ENCODE data around the gene TAF8.
A peak's percentile ranks its signal among the peaks of the same experiment; 100 is the strongest.
"Not testable (repeated sequence)": the region's sequence is repeated elsewhere in the genome, so short reads cannot be mapped to it uniquely, and the experiment has no call there.

TAF8 gene, protein sequence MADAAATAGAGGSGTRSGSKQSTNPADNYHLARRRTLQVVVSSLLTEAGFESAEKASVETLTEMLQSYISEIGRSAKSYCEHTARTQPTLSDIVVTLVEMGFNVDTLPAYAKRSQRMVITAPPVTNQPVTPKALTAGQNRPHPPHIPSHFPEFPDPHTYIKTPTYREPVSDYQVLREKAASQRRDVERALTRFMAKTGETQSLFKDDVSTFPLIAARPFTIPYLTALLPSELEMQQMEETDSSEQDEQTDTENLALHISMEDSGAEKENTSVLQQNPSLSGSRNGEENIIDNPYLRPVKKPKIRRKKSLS

DNA sequence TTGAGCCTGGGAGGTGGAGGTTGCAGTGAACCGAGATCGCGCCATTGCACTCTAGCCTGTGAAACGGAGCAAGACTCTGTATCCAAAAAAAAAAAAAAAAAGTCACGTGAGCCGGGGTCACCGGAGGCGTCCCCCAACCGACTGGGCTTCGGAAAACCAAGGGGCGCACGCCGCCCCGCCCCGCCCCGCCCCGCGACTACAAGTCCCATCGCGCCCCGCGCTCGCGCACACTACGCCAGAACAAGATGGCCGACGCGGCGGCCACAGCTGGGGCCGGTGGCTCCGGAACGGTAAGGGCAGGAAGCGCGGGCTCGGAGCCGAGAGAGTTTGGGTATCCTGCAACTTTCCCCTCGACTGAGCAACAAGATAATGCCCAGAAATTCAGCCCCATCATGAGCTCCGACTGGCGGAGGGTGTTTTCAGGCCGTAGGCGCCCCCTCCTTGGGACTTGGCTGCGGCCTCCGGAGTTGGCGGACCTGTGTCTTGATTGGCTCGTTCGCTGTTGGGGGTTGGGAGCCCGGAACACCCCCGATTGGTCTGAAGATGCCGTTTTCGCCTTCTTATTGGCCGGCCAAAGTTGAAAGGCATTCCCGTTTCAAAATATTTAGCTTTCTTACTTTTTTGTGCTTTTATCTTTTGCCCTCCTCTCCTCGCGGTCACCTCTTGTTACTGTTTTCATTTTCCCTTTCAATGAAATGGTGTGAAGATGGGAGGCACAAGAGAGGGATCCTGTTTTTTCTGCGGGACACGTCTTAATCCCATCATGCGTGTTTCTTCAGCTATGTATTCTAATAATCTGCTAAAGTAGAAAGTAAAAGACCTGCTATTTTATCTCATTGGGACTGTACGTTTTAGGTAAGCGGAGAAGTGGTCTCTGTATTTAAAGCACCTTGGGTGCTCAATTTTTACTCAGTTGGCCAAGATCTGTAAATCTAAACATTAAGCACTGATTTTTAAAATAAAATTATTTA, at the start of gene TAF8:
TAF8 (plus strand) TSS at position 228 of the 971 bp plus-strand sequence; CDS start at position 246, 18 bp downstream.
- peak; percentile 60 for DNase-seq

- no peak for DNase-seq
These were observed 48.8 kb upstream of the TAF8 start for GRCh38 chr6:42001506-42001905.

- DNase-seq = not testable (repeated sequence)
These were observed 46.7 kb upstream of the TAF8 start for GRCh38 chr6:42003658-42004057.

- DNase-seq = no peak
These were observed 42.8 kb upstream of the TAF8 start for GRCh38 chr6:42007286-42008137.

- not testable (repeated sequence) for DNase-seq
These were observed 42.2 kb upstream of the TAF8 start for GRCh38 chr6:42008138-42008528.

- DNase-seq = no peak
These were observed 40.5 kb upstream of the TAF8 start for GRCh38 chr6:42009844-42010184.

- DNase-seq = no peak
These were observed 40.0 kb upstream of the TAF8 start for GRCh38 chr6:42010185-42010891.

GRCh38 chr6:42010909-42011308, 39.4 kb upstream of the TAF8 start:
- no peak for DNase-seq

- DNase-seq = no peak
These were observed 37.7 kb upstream of the TAF8 start for GRCh38 chr6:42012501-42013133.

GRCh38 chr6:42013134-42013516, 37.2 kb upstream of the TAF8 start:
- no peak for DNase-seq

DNA sequence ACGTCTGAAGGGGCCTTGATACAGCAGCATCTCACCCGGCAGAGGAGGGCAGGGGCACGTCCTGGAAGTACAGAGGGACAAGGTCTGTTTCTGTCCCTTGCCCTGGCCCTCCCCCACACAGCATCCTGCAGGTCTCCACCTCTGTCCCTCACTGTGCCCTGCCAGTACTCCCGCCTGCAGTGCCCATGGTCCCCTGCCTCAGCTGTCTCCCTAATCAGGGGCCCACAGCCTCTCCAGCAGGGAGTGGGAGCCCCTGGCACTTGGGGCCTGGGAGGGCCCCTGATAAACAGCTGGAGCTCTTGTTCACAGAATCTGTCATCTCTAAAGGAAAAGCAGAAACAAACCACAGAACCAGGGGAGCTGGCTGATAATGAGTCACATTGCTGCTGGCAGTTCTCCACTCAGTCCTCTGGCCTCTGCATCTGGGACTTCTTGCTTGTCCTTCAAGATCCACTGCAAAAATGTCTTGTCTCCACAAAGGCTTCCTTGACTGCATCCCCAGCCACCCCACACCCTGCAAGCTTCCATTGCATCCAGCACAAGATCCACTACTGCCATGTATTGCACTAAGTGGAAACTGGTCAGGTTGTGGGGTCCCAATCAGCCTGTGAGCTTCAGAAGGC, 33.2 kb upstream of the TAF8 start:
- peak; percentile 0 for DNase-seq

DNA sequence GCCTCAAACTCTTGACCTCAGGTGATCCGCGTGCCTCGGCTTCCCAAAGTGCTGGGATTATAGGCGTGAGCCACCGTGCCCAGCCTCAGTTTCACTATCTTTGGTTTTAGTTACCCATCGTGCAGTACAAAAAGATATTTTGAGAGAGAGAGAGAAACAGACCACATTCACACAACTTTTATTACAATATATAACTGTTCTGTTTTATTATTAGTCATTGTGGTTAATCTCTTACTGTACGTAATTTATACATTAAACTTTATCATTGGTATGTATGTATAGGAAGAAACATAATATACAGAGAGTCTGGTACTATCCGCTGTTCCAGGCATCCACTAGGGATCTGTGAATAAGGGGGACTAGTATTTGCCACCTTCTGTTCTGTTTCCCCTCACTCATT, 29.4 kb upstream of the TAF8 start:
- no peak for DNase-seq

DNA sequence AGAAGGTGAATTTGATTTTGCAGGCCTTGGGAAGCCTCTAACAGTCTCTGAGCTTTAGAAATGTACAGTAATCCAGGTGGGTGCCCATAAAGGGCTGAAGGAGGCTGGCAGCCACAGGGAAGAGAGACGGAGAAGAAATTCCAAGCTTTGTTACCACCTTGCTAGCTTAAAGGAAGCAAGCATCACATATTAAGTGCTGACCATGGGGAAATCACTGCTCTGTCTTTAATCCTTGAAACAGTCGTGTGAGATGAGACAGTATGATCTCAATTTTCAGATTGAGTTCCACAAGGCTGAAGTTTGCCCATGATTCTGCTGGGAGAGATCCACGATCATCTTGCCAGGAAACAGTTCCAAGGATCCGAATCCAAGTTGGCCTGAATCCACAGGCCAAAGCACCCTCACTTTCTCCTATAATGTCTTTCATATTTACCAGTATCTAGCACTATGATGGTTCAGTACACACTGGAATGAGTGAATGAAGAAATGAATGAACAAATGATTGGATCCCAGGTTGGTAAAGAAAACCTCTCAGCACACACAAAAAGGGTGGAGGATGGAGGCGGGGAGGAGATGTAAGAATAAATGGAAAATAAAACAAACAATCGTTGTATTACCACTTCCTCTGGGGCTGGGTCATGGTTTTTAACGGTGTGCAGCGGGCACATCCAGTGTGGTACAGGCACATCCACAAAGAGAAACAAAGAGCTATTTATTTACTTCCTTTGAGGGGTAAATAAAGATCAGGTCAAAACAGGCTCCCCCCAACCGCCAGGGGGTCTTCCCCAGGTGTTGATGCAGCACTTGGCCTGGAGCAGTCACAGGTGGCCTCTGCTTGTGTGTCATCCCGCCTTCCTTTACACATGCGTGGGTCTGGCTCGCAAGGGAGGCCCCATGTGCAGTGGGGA, 28.2 kb upstream of the TAF8 start:
- no peak for DNase-seq

DNA sequence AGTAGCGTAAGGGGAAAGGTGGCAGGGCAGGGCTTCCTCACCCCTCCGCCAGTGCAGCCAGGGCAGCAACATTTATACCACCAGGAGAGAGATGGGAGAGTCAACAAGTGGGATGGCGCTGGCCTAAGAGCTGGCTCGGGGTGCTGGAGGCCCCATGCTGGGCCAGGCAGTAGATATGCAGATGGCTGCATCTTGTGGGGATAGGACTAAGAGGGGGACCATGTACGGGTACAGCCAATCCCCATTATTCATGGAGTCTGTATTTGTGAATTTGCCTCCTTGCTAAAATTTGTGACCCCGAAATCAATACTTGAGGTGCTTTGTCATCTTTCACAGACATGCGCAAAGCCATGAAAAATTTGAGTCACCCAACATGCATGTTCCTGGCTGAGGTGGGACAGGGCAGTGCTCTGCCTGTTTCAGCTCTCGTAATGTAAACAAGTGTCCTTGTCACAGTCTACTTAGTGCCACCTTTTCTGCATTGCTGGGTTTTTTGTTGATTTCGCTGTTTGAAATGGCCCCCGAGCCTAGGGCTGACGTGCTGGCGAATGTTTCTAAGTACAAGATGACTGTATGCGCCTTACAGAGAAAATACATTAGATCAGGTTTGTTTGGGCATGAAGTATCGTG, 27.5 kb upstream of the TAF8 start:
- DNase-seq = no peak

DNA sequence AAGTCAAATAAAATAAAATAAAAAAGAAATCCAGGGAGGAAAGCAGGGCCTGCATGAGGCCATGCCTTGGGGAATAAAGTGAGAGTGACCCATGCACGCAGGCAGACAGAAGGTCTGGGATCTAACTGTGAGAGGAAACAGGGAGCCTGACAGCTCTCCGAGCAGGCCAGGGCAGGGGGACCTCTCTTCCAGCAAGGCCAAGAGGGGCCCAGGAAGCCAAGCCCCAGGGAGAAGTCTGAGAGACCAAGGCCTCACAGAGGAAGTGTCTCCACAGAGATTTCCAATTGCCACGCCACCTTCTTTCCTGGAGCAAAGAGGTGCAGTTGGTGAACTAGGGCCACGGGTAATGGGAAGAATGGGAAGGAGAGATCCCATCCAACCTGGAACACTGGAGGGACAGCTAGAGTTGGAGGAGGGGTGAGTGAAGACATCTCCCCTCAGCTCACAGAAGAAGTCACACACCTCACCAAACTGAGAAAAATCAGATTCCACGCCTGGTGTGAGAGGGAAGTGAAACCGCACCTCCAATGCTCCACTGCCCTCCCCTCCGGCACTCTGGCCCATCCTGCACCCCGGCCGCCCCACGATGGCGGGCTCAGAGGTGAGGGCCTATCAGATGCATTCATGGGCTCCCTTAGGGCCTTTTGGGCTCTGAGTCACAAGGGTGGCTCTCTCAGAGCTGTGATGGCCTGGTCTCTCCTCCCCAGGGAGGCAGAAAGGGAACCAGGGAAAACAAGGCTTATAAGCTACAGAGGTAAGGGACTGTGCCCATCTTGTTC, 25.1 kb upstream of the TAF8 start:
- DNase-seq = no peak

DNA sequence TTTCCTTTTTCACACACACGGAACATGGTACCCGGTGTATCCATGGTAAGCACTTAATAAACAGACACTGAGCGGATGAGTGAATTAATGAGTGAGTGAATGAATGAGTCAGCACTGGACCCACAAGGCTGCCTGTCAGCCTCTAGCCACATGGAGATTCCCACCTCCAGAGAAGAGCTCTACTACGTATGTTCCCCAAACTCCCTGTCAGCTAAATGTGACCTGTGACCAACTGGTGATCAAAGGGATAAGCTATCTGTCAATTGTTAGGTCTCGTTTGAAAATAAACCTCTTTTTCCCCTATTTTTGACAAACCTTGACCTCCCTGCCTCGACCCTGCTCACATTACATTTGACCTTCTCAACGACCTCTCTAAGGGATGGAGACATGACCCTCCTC, 24.5 kb upstream of the TAF8 start:
- no peak for DNase-seq

GRCh38 chr6:42026540-42026939, 23.8 kb upstream of the TAF8 start:
- no peak for DNase-seq

DNA sequence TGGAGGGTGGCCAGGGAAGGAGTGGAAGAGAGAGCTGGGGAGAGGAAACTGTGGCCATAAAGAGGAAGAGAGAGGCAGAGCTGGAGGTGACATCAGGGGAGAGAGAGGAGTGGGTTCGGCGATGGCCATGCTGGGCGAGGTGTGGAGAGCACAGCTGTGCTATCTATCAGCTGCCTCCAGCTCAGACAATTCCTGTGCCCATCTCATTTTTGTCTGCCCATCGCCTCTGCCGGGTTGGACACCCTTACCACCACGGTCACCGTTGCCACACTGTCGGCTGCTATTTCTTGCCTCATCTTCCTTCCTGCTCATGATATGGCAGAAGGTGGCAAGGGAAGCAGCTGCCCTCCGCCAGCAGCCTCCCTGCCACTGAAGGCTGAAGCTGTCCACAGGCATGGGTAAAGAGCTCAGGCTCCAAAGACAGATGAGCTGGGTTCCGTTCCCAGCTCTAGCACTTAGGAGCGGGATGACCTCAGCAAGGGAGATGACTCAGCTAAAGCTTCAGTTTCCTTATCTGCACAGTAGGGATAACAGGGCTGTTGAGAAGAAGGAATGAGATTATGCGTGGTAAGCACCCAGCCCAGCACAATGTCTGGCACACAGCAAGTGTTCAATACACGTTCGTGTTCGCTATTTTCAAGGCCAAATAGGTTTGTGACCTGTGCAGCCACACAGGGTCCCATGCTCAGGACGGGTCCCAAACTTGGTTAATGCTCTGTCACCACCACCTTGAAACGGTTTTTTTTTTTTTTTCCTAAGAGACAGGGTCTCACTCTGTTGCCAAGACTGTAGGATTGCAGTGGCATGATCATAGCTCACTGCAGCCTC, 21.9 kb upstream of the TAF8 start:
- no peak for DNase-seq

Data from SIG-M5 (cell line).